Adrenal gland (tissue), 5 donors: ENCODE measurements around the gene DNAJC1.

Experiments used
- CTCF ChIP-seq, 6 experiments: fragments of 450-650 bp in 4 of 6; fragments of 200-600 bp in 2 of 6; sonication (generic) in 1 of 6; IDR thresholded peaks; 1 replicate in 5 of 6; 2 replicates in 1 of 6; pipeline versions ENCODE4 v1.5.1 to v1.8.0; 2016 to 2021; ENCODE audit warnings: antibody characterized with exemption in 6 of 6, mild to moderate bottlenecking in 2 of 6, moderate library complexity in 1 of 6
- POLR2A ChIP-seq, 2 donors: fragments of 450-650 bp; IDR thresholded peaks; one replicate each; pipeline ENCODE4 v1.6.1; 2017; ENCODE audit warnings: antibody characterized with exemption in 2 of 2, mild to moderate bottlenecking in 2 of 2, moderate library complexity in 1 of 2
- donor health status: DM: no; HTN: no; CAD: no.

GRCh38 chr10:21943633-21944265, 59.8 kb downstream of the DNAJC1 start:
- TF ChIP-seq CTCF (IDR thresholded peaks at IDR 0.05), result no peak
- no peak for TF ChIP-seq POLR2A (IDR thresholded peaks at IDR 0.05)
